ENCODE measurements around the gene TWSG1. TPM values are rescaled to one million over a fixed set of nuclear protein-coding genes. Genes with fewer than 3 reads are reported as not detected.
A peak's percentile ranks its signal among the peaks of the same experiment; 100 is the strongest.

Gene TWSG1
- total RNA-seq, 1 donor from 2014 or later: 37.6 TPM

- Histone ChIP-seq H3K36me3 (no peaks in the 10 kb centered on the region), H3K4me3 (no peak overlapping the region), H3K27ac (no peak overlapping the region), H3K4me1 (no peaks in the 10 kb centered on the region), H3K27me3 (no peaks in the 10 kb centered on the region), H3K9me3 (no peaks in the 10 kb centered on the region)
- peak; percentile 32 for ATAC-seq
- intact Hi-C loops (cut with DNase I): no loop called here
- no peak for TF ChIP-seq CTCF (IDR thresholded peaks at IDR 0.05)
- DNase-seq: no peak
Measured at GRCh38 chr18:9433671-9434121, 99.1 kb downstream of the TWSG1 start.

- TF ChIP-seq CTCF (IDR thresholded peaks at IDR 0.05): no peak
- no peak overlapping the region for H3K27ac ChIP-seq
- no peak overlapping the region for H3K4me3 ChIP-seq
- H3K4me1 ChIP-seq: no peaks in the 10 kb centered on the region
- H3K27me3 ChIP-seq: no peaks in the 10 kb centered on the region
- no peak for DNase-seq
- H3K36me3 ChIP-seq: no peaks in the 10 kb centered on the region
- intact Hi-C loops (cut with DNase I): no loop called here
- no peaks in the 10 kb centered on the region for H3K9me3 ChIP-seq
- peak; percentile 35 for ATAC-seq
Measured at GRCh38 chr18:9434122-9434701, 99.6 kb downstream of the TWSG1 start.

- Histone ChIP-seq H3K27ac (no peak overlapping the region), H3K27me3 (no peaks in the 10 kb centered on the region), H3K4me1 (no peaks in the 10 kb centered on the region), H3K9me3 (no peaks in the 10 kb centered on the region), H3K36me3 (no peaks in the 10 kb centered on the region), H3K4me3 (no peak overlapping the region)
- no peak for ATAC-seq
- no peak for TF ChIP-seq CTCF (IDR thresholded peaks at IDR 0.05)
- intact Hi-C loops (cut with DNase I): no loop called here
- DNase-seq: no peak
Measured at GRCh38 chr18:9435041-9435440, 100.5 kb downstream of the TWSG1 start.

DNA sequence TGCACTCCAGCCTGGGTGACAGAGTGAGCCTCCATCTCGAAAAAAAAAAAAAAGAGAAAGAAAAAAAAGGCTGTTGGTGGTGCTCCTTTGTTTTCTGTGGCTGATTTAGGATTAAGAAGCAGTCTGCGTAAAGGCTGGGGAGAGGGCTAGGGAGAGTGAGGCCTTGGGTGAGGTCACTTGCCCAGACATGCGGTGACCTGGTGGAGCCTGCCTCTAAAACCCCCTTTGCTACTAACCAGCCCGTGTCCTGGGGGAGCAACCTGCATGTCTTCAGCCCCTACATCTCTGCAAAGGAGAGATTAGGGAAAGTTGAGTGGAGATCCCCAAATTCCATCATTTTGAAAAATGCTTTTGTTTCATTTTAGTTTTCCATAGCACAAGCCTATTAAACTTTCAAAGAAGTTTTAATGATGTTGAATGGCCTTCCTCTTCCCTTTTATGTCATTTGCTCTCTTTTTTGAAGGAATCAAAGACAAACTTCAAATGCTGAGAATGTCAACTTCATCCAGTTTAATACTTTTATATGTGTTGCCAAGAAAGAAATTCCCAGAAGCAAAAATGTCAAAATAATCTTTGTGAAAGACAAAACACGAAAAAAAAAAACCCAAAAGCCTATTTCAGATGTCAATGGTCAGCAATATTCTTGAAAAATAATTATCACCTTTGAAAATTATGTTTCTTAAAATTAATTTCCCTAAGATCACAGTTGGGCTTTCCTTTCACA is 101.8 kb downstream of the TWSG1 start:
- intact Hi-C loops (cut with DNase I): no loop called here
- Histone ChIP-seq H3K9me3 (no peaks in the 10 kb centered on the region), H3K27me3 (no peaks in the 10 kb centered on the region), H3K36me3 (no peaks in the 10 kb centered on the region), H3K27ac (no peak overlapping the region), H3K4me1 (no peaks in the 10 kb centered on the region), H3K4me3 (no peak overlapping the region)
- ATAC-seq: no peak
- TF ChIP-seq CTCF (IDR thresholded peaks at IDR 0.05): no peak
- no peak for DNase-seq

GRCh38 chr18:9437021-9437437 is 102.5 kb downstream of the TWSG1 start:
- no peaks in the 10 kb centered on the region for H3K9me3 ChIP-seq
- H3K27me3 ChIP-seq: no peaks in the 10 kb centered on the region
- intact Hi-C loops (cut with DNase I): no loop called here
- H3K27ac ChIP-seq: no peak overlapping the region
- TF ChIP-seq CTCF (IDR thresholded peaks at IDR 0.05): no peak
- no peak overlapping the region for H3K4me3 ChIP-seq
- no peaks in the 10 kb centered on the region for H3K4me1 ChIP-seq
- DNase-seq: no peak
- ATAC-seq: no peak
- no peaks in the 10 kb centered on the region for H3K36me3 ChIP-seq
